Measurements from ENCODE around the gene NPIPA7. TPM values are rescaled to one million over a fixed set of nuclear protein-coding genes. Genes with fewer than 3 reads are reported as not detected.
A peak's percentile ranks its signal among the peaks of the same experiment; 100 is the strongest.
"Not testable (repeated sequence)": the region's sequence is repeated elsewhere in the genome, so short reads cannot be mapped to it uniquely, and the experiment has no call there.

NPIPA7 gene
- 3.1 TPM for polyA plus RNA-seq (2012; ENCODE audit: insufficient read depth, insufficient read length, low read depth)

- not testable (repeated sequence) for H3K9me3 ChIP-seq; H3K27me3 ChIP-seq; DNase-seq; H3K4me3 ChIP-seq (ENCODE audit: low read depth, low read length); H3K36me3 ChIP-seq; H3K4me1 ChIP-seq
Observed at GRCh38 chr16:16378840-16379239, at the start of gene NPIPA7. TSS of gene NPIPA7 (plus strand) at chr16:16379140. CDS start at chr16:16379245, 105 bp downstream.

- not testable (repeated sequence) for H3K27me3 ChIP-seq; H3K4me3 ChIP-seq (ENCODE audit: low read depth, low read length); H3K9me3 ChIP-seq; H3K36me3 ChIP-seq; H3K4me1 ChIP-seq
- DNase-seq: peak; percentile 1
Observed at GRCh38 chr16:16331466-16331865, 47.5 kb upstream of the NPIPA7 start.

GRCh38 chr16:16357556-16357955 is 21.4 kb upstream of the NPIPA7 start:
- not testable (repeated sequence) for H3K36me3 ChIP-seq; DNase-seq; H3K9me3 ChIP-seq; H3K27me3 ChIP-seq; H3K4me3 ChIP-seq (ENCODE audit: low read depth, low read length); H3K4me1 ChIP-seq

GRCh38 chr16:16358539-16359240 is 20.2 kb upstream of the NPIPA7 start:
- H3K27me3 ChIP-seq; H3K4me1 ChIP-seq; H3K4me3 ChIP-seq (ENCODE audit: low read depth, low read length); H3K36me3 ChIP-seq; H3K9me3 ChIP-seq: not testable (repeated sequence)
- DNase-seq: peak; percentile 3

- not testable (repeated sequence) for H3K36me3 ChIP-seq; H3K27me3 ChIP-seq; H3K4me1 ChIP-seq; H3K4me3 ChIP-seq (ENCODE audit: low read depth, low read length); H3K9me3 ChIP-seq
- DNase-seq: peak; percentile 1
Observed at GRCh38 chr16:16363595-16363994, 15.3 kb upstream of the NPIPA7 start.

GRCh38 chr16:16364100-16364499 is 14.8 kb upstream of the NPIPA7 start:
- not testable (repeated sequence) for H3K27me3 ChIP-seq; H3K36me3 ChIP-seq; H3K4me1 ChIP-seq; DNase-seq; H3K4me3 ChIP-seq (ENCODE audit: low read depth, low read length); H3K9me3 ChIP-seq

GRCh38 chr16:16364701-16365100 is 14.2 kb upstream of the NPIPA7 start:
- not testable (repeated sequence) for DNase-seq; H3K27me3 ChIP-seq; H3K4me1 ChIP-seq; H3K36me3 ChIP-seq; H3K9me3 ChIP-seq; H3K4me3 ChIP-seq (ENCODE audit: low read depth, low read length)

GRCh38 chr16:16365319-16365718 is 13.6 kb upstream of the NPIPA7 start:
- H3K4me3 ChIP-seq (ENCODE audit: low read depth, low read length); H3K27me3 ChIP-seq; H3K4me1 ChIP-seq; H3K36me3 ChIP-seq; H3K9me3 ChIP-seq: not testable (repeated sequence)
- peak; percentile 6 for DNase-seq

GRCh38 chr16:16365851-16366250 is 13.1 kb upstream of the NPIPA7 start:
- H3K36me3 ChIP-seq; H3K4me1 ChIP-seq; H3K27me3 ChIP-seq; H3K9me3 ChIP-seq; H3K4me3 ChIP-seq (ENCODE audit: low read depth, low read length): not testable (repeated sequence)
- peak; percentile 1 for DNase-seq

GRCh38 chr16:16366552-16367284 is 12.2 kb upstream of the NPIPA7 start:
- H3K4me3 ChIP-seq (ENCODE audit: low read depth, low read length): not testable (repeated sequence)

GRCh38 chr16:16367285-16367628 is 11.7 kb upstream of the NPIPA7 start:
- H3K4me1 ChIP-seq; H3K9me3 ChIP-seq; H3K36me3 ChIP-seq; DNase-seq; H3K27me3 ChIP-seq; H3K4me3 ChIP-seq (ENCODE audit: low read depth, low read length): not testable (repeated sequence)

More at GRCh38 chr16:16366552-16367284, 12.2 kb upstream of the NPIPA7 start:
- H3K36me3 ChIP-seq, H3K27me3 ChIP-seq, H3K9me3 ChIP-seq, H3K4me1 ChIP-seq: not testable (repeated sequence)
- DNase-seq: peak; percentile 21

- H3K4me1 ChIP-seq; H3K9me3 ChIP-seq; H3K36me3 ChIP-seq; H3K4me3 ChIP-seq (ENCODE audit: low read depth, low read length); H3K27me3 ChIP-seq: not testable (repeated sequence)
- peak; percentile 6 for DNase-seq
Observed at GRCh38 chr16:16369081-16369856, 9.7 kb upstream of the NPIPA7 start.

GRCh38 chr16:16371136-16371735 is 7.7 kb upstream of the NPIPA7 start:
- not testable (repeated sequence) for DNase-seq, H3K27me3 ChIP-seq

GRCh38 chr16:16374192-16374591 is 4.7 kb upstream of the NPIPA7 start:
- not testable (repeated sequence) for H3K4me1 ChIP-seq; DNase-seq; H3K4me3 ChIP-seq (ENCODE audit: low read depth, low read length); H3K9me3 ChIP-seq; H3K27me3 ChIP-seq; H3K36me3 ChIP-seq

More at GRCh38 chr16:16371136-16371735, 7.7 kb upstream of the NPIPA7 start:
- not testable (repeated sequence) for H3K36me3 ChIP-seq; H3K4me1 ChIP-seq; H3K9me3 ChIP-seq; H3K4me3 ChIP-seq (ENCODE audit: low read depth, low read length)

GRCh38 chr16:16399685-16400084 is 20.7 kb downstream of the NPIPA7 start:
- H3K4me1 ChIP-seq; H3K36me3 ChIP-seq; DNase-seq; H3K4me3 ChIP-seq (ENCODE audit: low read depth, low read length); H3K27me3 ChIP-seq; H3K9me3 ChIP-seq: not testable (repeated sequence)

- not testable (repeated sequence) for H3K36me3 ChIP-seq; DNase-seq; H3K9me3 ChIP-seq; H3K4me3 ChIP-seq (ENCODE audit: low read depth, low read length); H3K4me1 ChIP-seq; H3K27me3 ChIP-seq
Observed at GRCh38 chr16:16402333-16402732, 23.4 kb downstream of the NPIPA7 start.
